8988T (cell line): Measurements from ENCODE around the gene PLD4.
"Not testable (repeated sequence)": the region's sequence is repeated elsewhere in the genome, so short reads cannot be mapped to it uniquely, and the experiment has no call there.

Experiments
- DNase-seq: peaks from one replicate; pipeline ENCODE4 v3.0.0; 2011

The PLD4 gene

GRCh38 chr14:104886690-104887622 lies 37.7 kb upstream of the PLD4 start:
- peak; percentile 50 for DNase-seq

- peak; percentile 19 for DNase-seq
These were observed 36.8 kb upstream of the PLD4 start for GRCh38 chr14:104887623-104888488.

- peak; percentile 33 for DNase-seq
These were observed 35.9 kb upstream of the PLD4 start for GRCh38 chr14:104888489-104889374.

- DNase-seq, result no peak
These were observed 35.3 kb upstream of the PLD4 start for GRCh38 chr14:104889375-104889757.

GRCh38 chr14:104890292-104890691 lies 34.4 kb upstream of the PLD4 start:
- not testable (repeated sequence) for DNase-seq

GRCh38 chr14:104891121-104891551 lies 33.5 kb upstream of the PLD4 start:
- no peak for DNase-seq

- peak; percentile 24 for DNase-seq
These were observed 32.8 kb upstream of the PLD4 start for GRCh38 chr14:104891664-104892530.

GRCh38 chr14:104892531-104893434 lies 31.9 kb upstream of the PLD4 start:
- DNase-seq, result peak; percentile 19

GRCh38 chr14:104893435-104894207 lies 31.1 kb upstream of the PLD4 start:
- DNase-seq, result no peak

- no peak for DNase-seq
These were observed 30.1 kb upstream of the PLD4 start for GRCh38 chr14:104894331-104895206.

- no peak for DNase-seq
These were observed 29.4 kb upstream of the PLD4 start for GRCh38 chr14:104895207-104895785.

- no peak for DNase-seq
These were observed 28.7 kb upstream of the PLD4 start for GRCh38 chr14:104895786-104896661.

GRCh38 chr14:104897330-104898194 lies 27.1 kb upstream of the PLD4 start:
- DNase-seq, result no peak

- DNase-seq, result no peak
These were observed 26.5 kb upstream of the PLD4 start for GRCh38 chr14:104898195-104898558.

- no peak for DNase-seq
These were observed 25.7 kb upstream of the PLD4 start for GRCh38 chr14:104898870-104899510.

- DNase-seq, result no peak
These were observed 24.9 kb upstream of the PLD4 start for GRCh38 chr14:104899781-104900180.
